OCI-LY7 (cell line): ENCODE results near the gene HIVEP2. TPM values are rescaled to one million over a fixed set of nuclear protein-coding genes. Genes with fewer than 3 reads are reported as not detected.

Source experiments
- BruUV-seq: library from RNA; stranded (reverse); fragments of 400-500 nt; replicated peaks from 2 replicates; lab custom pipeline; 2021; lab: Mats Ljungman, UMichigan
- CTCF ChIA-PET: fragments of 300-600 bp; sonication (Branson Sonifier 250); formaldehyde crosslinking; loops from one replicate; lab custom pipeline; 2022; ENCODE audit warnings: antibody characterized with exemption; ENCODE audit not compliant: unreplicated experiment; lab: Charles Lee
- POLR2A ChIA-PET: fragments of 300-600 bp; sonication (Branson Sonifier 250); formaldehyde crosslinking; loops from one replicate; lab custom pipeline; 2022; ENCODE audit warnings: antibody characterized with exemption; lab: Charles Lee
- DNase-seq: peaks from one replicate; pipeline ENCODE4 v3.0.0-alpha.2; 2015; ENCODE audit warnings: low spot score
- H2AFZ ChIP-seq: fragments of 200-600 bp; sonication (generic), shearing (Covaris generic); 2 replicates; pipeline ENCODE4 v1.6.1; 2014; ENCODE audit warnings: mild to moderate bottlenecking, antibody characterized with exemption, low read length, moderate library complexity
- H3K27ac ChIP-seq: fragments of 200-600 bp; sonication (generic); 2 replicates; pipeline ENCODE4 v1.5.1; 2014; ENCODE audit warnings: mixed run types, low read depth, mild to moderate bottlenecking, moderate library complexity, low read length, inconsistent platforms; ENCODE audit not compliant: poor library complexity, severe bottlenecking
- H3K36me3 ChIP-seq: fragments of 200-600 bp; sonication (generic); 2 replicates; pipeline ENCODE4 v1.6.1; 2014; ENCODE audit warnings: mild to moderate bottlenecking, antibody characterized with exemption, low read length, moderate library complexity, mixed read lengths; ENCODE audit not compliant: insufficient read depth
- H3K4me1 ChIP-seq: fragments of 200-600 bp; sonication (generic); 2 replicates; pipeline ENCODE4 v1.5.1; 2014; ENCODE audit warnings: mild to moderate bottlenecking, low read length; ENCODE audit not compliant: insufficient read depth, poor library complexity, severe bottlenecking
- H3K4me2 ChIP-seq: fragments of 200-600 bp; sonication (generic); 2 replicates; pipeline ENCODE4 v1.6.1; 2014; ENCODE audit warnings: mild to moderate bottlenecking, low read length
- H3K4me3 ChIP-seq: fragments of 200-600 bp; sonication (generic); 2 replicates; pipeline ENCODE4 v1.5.1; 2014; ENCODE audit warnings: mild to moderate bottlenecking, low read depth, low read length; ENCODE audit not compliant: poor library complexity, severe bottlenecking
- H3K79me2 ChIP-seq: fragments of 200-600 bp; sonication (generic); 2 replicates; pipeline ENCODE4 v1.6.1; 2016; ENCODE audit warnings: low read depth, mild to moderate bottlenecking, low read length, moderate library complexity, mixed read lengths; ENCODE audit not compliant: insufficient read depth
- H3K9me2 ChIP-seq: fragments of 200-600 bp; sonication (generic); 2 replicates; pipeline ENCODE4 v1.6.1; 2016; ENCODE audit warnings: mild to moderate bottlenecking, low read length, mixed read lengths; ENCODE audit not compliant: insufficient read depth
- H3K9me3 ChIP-seq: fragments of 200-600 bp; sonication (generic); 2 replicates; pipeline ENCODE4 v1.6.1; 2014; ENCODE audit warnings: mild to moderate bottlenecking, mixed run types, low read length, mixed read lengths
- H4K20me1 ChIP-seq: fragments of 200-600 bp; sonication (generic); 2 replicates; pipeline ENCODE4 v1.6.1; 2014; ENCODE audit warnings: mild to moderate bottlenecking, antibody characterized with exemption, low read length, moderate library complexity, mixed read lengths; ENCODE audit not compliant: insufficient read depth
- EZH2phosphoT487 ChIP-seq: fragments of 200-600 bp; sonication (generic); IDR thresholded peaks from 2 replicates; pipeline ENCODE4 v1.6.1; 2018; ENCODE audit warnings: low read depth, borderline replicate concordance, mild to moderate bottlenecking, mixed run types, antibody characterized with exemption, low read length, moderate library complexity, mixed read lengths
- intact Hi-C: fragments of 100-400 bp; cut with micrococcal nuclease; formaldehyde crosslinking; loops from one replicate; pipeline ENCODE4 v1.10.0; 2022; ENCODE audit not compliant: unreplicated experiment
- total RNA-seq, 2 experiments: library from RNA; depleted of rRNA in 1 of 2; stranded (reverse); fragments of >200 nt in 1 of 2; shearing (Covaris generic) in 1 of 2; gene quantifications; 2 replicates each; pipeline ENCODE4 v1.2.3, GENCODE V29; 2014 to 2022
- TF ChIP-seq, protein P1 (sequence below): fragments of 200-600 bp; sonication (generic); conservative IDR thresholded peaks from 2 replicates; pipeline ENCODE4 v1.5.1; 2014; ENCODE audit warnings: mild to moderate bottlenecking, antibody characterized with exemption, low read length, moderate library complexity, mixed read lengths

Gene HIVEP2
- total RNA-seq, 2 experiments from 2014 or later, result 18.8 to 24.6 TPM

DNA sequence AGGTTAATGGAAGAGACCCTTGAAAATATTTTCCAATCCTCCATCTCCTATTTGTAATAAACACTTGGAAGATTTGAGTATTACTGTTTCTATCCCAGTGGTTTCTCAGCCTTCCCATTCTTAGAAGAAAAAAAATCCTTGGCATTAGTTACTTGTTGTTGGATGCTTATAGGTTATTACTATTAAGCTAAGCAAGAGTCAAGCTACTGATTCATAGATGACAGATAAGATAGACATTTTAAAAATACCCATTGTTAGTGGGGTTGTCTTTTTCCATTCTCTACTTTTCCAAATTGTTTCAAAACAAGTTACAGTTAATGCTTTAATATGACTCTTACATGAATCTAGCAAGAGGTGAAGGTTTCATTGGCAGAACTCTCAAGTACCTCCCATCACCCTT, 158.5 kb downstream of the HIVEP2 start:
- TF ChIP-seq, protein P1, sequence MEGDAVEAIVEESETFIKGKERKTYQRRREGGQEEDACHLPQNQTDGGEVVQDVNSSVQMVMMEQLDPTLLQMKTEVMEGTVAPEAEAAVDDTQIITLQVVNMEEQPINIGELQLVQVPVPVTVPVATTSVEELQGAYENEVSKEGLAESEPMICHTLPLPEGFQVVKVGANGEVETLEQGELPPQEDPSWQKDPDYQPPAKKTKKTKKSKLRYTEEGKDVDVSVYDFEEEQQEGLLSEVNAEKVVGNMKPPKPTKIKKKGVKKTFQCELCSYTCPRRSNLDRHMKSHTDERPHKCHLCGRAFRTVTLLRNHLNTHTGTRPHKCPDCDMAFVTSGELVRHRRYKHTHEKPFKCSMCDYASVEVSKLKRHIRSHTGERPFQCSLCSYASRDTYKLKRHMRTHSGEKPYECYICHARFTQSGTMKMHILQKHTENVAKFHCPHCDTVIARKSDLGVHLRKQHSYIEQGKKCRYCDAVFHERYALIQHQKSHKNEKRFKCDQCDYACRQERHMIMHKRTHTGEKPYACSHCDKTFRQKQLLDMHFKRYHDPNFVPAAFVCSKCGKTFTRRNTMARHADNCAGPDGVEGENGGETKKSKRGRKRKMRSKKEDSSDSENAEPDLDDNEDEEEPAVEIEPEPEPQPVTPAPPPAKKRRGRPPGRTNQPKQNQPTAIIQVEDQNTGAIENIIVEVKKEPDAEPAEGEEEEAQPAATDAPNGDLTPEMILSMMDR, result no peak
- no peak for TF ChIP-seq EZH2phosphoT487
- Histone ChIP-seq H3K4me1 (peaks cover 9% of the 10 kb centered on the region), H3K36me3 (peaks cover 10% of the 10 kb centered on the region; the same call in 1 of the 2 replicates), H2AFZ (no peak overlapping the region), H3K9me3 (no peaks in the 10 kb centered on the region), H3K27ac (no peak overlapping the region), H3K4me3 (no peak overlapping the region), H3K9me2 (no peaks in the 10 kb centered on the region), H4K20me1 (no peaks in the 10 kb centered on the region), H3K4me2 (no peak overlapping the region), H3K79me2 (peaks cover 4% of the 10 kb centered on the region; the same call in 1 of the 2 replicates)
- no TSS peak for BruUV-seq
- ChIA-PET POLR2A (interaction anchor here (1.0 to 1.4 kb wide), 3 partner anchors 13 to 189 kb away, joined by 3 to 4 read pairs (median 3); no protein-coding TSS in a partner anchor), CTCF (no interaction called here)
- intact Hi-C loops, result no loop called here
- DNase-seq, result no peak

DNA sequence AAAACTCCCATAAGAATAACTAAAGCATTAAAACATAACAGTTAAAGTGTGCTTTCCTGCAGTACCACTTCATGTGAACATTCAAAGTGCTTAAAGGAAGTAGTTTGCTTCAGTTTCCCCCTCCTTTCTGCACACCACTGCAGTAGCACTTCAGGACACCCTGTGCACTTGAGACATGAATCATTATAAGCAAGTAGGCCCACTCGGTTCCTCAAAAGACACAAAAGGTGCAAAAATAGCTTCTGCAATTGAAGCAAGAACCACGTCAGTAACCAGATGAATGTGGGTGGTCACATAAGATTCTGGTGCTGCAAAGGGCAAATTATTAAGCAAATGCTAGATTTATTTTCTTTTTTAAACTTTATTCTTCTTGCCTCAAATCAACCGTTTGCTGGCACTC, 160.6 kb downstream of the HIVEP2 start:
- TF ChIP-seq, protein P1, result no peak
- no peak for TF ChIP-seq EZH2phosphoT487
- peaks cover 13% of the 10 kb centered on the region; the same call in 1 of the 2 replicates for H3K36me3 ChIP-seq
- H3K9me2 ChIP-seq, result no peaks in the 10 kb centered on the region
- POLR2A ChIA-PET, result no interaction called here
- intact Hi-C loops, result no loop called here
- DNase-seq, result peak; percentile 66
- H3K4me1 ChIP-seq, result peaks cover 9% of the 10 kb centered on the region
- H4K20me1 ChIP-seq, result no peaks in the 10 kb centered on the region
- H3K4me2 ChIP-seq, result no peak overlapping the region
- no TSS peak for BruUV-seq
- no peaks in the 10 kb centered on the region for H3K9me3 ChIP-seq
- H3K79me2 ChIP-seq, result peaks cover 4% of the 10 kb centered on the region; the same call in 1 of the 2 replicates
- H2AFZ ChIP-seq, result no peak overlapping the region
- no peak overlapping the region for H3K4me3 ChIP-seq
- H3K27ac ChIP-seq, result no peak overlapping the region
- CTCF ChIA-PET, result no interaction called here

DNA sequence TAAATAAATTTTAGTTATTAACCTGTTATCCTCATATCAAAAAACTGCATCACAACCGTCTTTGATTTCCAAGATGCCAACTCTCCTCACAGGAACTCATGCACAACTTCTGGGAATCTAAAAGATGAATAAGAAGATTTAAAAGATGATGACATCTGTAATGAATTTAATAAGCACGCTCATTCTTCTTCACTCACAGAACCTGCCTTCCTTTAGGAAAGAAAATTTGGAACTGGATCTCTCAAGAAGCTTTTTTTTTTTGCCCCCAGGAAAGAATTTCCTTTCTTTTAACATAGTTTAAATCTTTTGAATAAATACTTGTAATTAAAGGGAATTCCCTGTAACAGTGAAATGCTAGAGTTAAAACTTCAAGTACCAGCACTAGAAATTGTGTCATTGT, 161.5 kb downstream of the HIVEP2 start:
- intact Hi-C loops, result no loop called here
- no TSS peak for BruUV-seq
- CTCF ChIA-PET, result no interaction called here

More for the DNA sequence above, 161.5 kb downstream of the HIVEP2 start:
- POLR2A ChIA-PET, result no interaction called here
- TF ChIP-seq EZH2phosphoT487, result no peak
- TF ChIP-seq, protein P1, result no peak
- H3K4me2 ChIP-seq, result no peak overlapping the region
- H2AFZ ChIP-seq, result no peak overlapping the region
- H3K4me1 ChIP-seq, result peaks cover 9% of the 10 kb centered on the region
- no peak overlapping the region for H3K27ac ChIP-seq
- H3K36me3 ChIP-seq, result peaks cover 18% of the 10 kb centered on the region; the same call in 1 of the 2 replicates
- peaks cover 4% of the 10 kb centered on the region; the same call in 1 of the 2 replicates for H3K79me2 ChIP-seq
- H3K9me3 ChIP-seq, result no peaks in the 10 kb centered on the region
- DNase-seq, result no peak
- H3K9me2 ChIP-seq, result no peaks in the 10 kb centered on the region
- H4K20me1 ChIP-seq, result no peaks in the 10 kb centered on the region
- no peak overlapping the region for H3K4me3 ChIP-seq
